ENCODE data around the gene PDE4D. TPM values are rescaled to one million over a fixed set of nuclear protein-coding genes. Genes with fewer than 3 reads are reported as not detected.

The PDE4D gene
- total and polyA plus RNA-seq, 10 of the 15 experiments (the other 5 are each of a cell fraction or from before 2014, with no cell fraction given), result 0.87 to 4.1 (median 2.2) TPM

DNA sequence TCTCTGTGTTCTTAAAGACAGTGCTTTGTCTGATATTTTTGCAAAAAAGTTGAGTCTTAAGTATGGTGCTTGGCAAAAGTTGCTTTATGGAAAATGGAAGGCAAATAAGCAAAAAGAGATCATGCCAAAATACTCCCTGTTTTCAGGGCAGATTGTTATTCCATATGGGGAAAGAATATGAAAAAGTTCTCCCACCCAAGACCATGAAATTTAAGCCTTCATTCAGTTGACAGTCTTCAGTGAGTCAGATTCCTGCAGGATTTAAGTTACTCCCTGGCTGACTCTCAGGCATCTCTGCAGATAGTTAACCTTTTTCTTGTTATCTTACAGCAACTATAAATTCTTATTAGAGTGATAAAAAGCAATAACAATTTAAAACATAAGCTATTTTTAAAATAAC is 601.6 kb downstream of the PDE4D start (continued):
- TF ChIP-seq, protein P1, sequence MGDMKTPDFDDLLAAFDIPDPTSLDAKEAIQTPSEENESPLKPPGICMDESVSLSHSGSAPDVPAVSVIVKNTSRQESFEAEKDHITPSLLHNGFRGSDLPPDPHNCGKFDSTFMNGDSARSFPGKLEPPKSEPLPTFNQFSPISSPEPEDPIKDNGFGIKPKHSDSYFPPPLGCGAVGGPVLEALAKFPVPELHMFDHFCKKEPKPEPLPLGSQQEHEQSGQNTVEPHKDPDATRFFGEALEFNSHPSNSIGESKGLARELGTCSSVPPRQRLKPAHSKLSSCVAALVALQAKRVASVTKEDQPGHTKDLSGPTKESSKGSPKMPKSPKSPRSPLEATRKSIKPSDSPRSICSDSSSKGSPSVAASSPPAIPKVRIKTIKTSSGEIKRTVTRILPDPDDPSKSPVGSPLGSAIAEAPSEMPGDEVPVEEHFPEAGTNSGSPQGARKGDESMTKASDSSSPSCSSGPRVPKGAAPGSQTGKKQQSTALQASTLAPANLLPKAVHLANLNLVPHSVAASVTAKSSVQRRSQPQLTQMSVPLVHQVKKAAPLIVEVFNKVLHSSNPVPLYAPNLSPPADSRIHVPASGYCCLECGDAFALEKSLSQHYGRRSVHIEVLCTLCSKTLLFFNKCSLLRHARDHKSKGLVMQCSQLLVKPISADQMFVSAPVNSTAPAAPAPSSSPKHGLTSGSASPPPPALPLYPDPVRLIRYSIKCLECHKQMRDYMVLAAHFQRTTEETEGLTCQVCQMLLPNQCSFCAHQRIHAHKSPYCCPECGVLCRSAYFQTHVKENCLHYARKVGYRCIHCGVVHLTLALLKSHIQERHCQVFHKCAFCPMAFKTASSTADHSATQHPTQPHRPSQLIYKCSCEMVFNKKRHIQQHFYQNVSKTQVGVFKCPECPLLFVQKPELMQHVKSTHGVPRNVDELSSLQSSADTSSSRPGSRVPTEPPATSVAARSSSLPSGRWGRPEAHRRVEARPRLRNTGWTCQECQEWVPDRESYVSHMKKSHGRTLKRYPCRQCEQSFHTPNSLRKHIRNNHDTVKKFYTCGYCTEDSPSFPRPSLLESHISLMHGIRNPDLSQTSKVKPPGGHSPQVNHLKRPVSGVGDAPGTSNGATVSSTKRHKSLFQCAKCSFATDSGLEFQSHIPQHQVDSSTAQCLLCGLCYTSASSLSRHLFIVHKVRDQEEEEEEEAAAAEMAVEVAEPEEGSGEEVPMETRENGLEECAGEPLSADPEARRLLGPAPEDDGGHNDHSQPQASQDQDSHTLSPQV (IDR thresholded peaks at IDR 0.05), result no peak
- TF ChIP-seq, protein P2, sequence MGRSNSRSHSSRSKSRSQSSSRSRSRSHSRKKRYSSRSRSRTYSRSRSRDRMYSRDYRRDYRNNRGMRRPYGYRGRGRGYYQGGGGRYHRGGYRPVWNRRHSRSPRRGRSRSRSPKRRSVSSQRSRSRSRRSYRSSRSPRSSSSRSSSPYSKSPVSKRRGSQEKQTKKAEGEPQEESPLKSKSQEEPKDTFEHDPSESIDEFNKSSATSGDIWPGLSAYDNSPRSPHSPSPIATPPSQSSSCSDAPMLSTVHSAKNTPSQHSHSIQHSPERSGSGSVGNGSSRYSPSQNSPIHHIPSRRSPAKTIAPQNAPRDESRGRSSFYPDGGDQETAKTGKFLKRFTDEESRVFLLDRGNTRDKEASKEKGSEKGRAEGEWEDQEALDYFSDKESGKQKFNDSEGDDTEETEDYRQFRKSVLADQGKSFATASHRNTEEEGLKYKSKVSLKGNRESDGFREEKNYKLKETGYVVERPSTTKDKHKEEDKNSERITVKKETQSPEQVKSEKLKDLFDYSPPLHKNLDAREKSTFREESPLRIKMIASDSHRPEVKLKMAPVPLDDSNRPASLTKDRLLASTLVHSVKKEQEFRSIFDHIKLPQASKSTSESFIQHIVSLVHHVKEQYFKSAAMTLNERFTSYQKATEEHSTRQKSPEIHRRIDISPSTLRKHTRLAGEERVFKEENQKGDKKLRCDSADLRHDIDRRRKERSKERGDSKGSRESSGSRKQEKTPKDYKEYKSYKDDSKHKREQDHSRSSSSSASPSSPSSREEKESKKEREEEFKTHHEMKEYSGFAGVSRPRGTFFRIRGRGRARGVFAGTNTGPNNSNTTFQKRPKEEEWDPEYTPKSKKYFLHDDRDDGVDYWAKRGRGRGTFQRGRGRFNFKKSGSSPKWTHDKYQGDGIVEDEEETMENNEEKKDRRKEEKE (IDR thresholded peaks at IDR 0.05), result no peak
- TF ChIP-seq SRF (IDR thresholded peaks at IDR 0.05; ENCODE audit: low read depth in 2 of 2, low read length in 2 of 2), result no peak

DNA sequence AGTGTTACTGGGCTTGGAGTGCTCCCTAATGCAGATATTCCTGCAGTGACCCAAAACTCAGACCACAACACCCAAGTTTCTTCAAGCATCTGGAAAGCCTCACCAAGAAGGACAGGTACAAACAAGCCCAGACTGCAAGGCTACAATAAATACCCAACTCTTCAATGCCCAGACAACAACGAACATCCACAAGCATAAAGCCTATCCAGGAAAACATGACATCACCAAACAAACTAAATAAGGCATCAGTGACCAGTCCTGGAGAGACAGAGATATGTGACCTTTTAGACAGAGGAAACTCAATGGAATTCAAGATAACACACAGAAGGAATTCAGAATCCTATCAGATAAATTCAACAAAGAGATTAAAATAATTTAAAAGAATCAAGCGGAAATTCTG is 605.6 kb downstream of the PDE4D start:
- H3K9me3 ChIP-seq (replicated peaks; ENCODE audit: control insufficient read depth, insufficient read depth, low read length), result no peaks in the 10 kb centered on the region
- no peak overlapping the region for H2AFZ ChIP-seq (ENCODE audit: control insufficient read depth, low read depth, low read length)
- no peak for FAIRE-seq
- no peak overlapping the region for H3K4me2 ChIP-seq (ENCODE audit: control insufficient read depth, insufficient read depth)
- no peak overlapping the region for H3K9ac ChIP-seq (ENCODE audit: control insufficient read depth, insufficient read depth, low read length)
- BruUV-seq (replicated peaks), result no TSS peak
- DNase-seq (ENCODE audit: low read depth, low spot score), result no peak
- no peaks in the 10 kb centered on the region for H3K36me3 ChIP-seq (ENCODE audit: control insufficient read depth in 2 of 2, insufficient read depth in 2 of 2, low read length in 1 of 2)
- H3K4me3 ChIP-seq, result no peak overlapping the region
- intact Hi-C loops (cut with micrococcal nuclease; ENCODE audit: unreplicated experiment), result no loop called here
- in situ Hi-C loops (cut with MboI), result no loop called here
- ChIA-PET CTCF (no interaction called here), SMC1A (ENCODE audit: uncharacterized antibody, unreplicated experiment) (no interaction called here), RAD21 (ENCODE audit: unreplicated experiment) (no interaction called here), POLR2A (no interaction called here)
- H3K27ac ChIP-seq (ENCODE audit: control insufficient read depth, insufficient read depth), result no peak overlapping the region
- 26% methylated on average over 2 of the region's 2 CpGs for WGBS (ENCODE audit: insufficient coverage, insufficient replicate concordance, low lambda C conversion rate, missing lambda C conversion rate)
- H3K79me2 ChIP-seq (ENCODE audit: control insufficient read depth, insufficient read depth, low read length), result no peaks in the 10 kb centered on the region
- H4K20me1 ChIP-seq (ENCODE audit: control insufficient read depth, insufficient read depth), result no peaks in the 10 kb centered on the region
- ATAC-seq, result no peak
- no peaks in the 10 kb centered on the region for H3K4me1 ChIP-seq (ENCODE audit: control insufficient read depth, insufficient read depth, low read length)
- no peaks in the 10 kb centered on the region for H3K27me3 ChIP-seq (replicated peaks in 1 of 2; ENCODE audit: control insufficient read depth in 2 of 2, insufficient read depth in 2 of 2, low read length in 1 of 2)
- TF ChIP-seq, protein P3, sequence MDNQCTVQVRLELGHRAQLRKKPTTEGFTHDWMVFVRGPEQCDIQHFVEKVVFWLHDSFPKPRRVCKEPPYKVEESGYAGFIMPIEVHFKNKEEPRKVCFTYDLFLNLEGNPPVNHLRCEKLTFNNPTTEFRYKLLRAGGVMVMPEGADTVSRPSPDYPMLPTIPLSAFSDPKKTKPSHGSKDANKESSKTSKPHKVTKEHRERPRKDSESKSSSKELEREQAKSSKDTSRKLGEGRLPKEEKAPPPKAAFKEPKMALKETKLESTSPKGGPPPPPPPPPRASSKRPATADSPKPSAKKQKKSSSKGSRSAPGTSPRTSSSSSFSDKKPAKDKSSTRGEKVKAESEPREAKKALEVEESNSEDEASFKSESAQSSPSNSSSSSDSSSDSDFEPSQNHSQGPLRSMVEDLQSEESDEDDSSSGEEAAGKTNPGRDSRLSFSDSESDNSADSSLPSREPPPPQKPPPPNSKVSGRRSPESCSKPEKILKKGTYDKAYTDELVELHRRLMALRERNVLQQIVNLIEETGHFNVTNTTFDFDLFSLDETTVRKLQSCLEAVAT (IDR thresholded peaks at IDR 0.05), result no peak
- no peak for TF ChIP-seq EGR1 (IDR thresholded peaks at IDR 0.05; ENCODE audit: borderline replicate concordance in 1 of 2, low read depth in 2 of 2, low read length in 2 of 2)
- TF ChIP-seq NBN (IDR thresholded peaks at IDR 0.05), result no peak
- TF ChIP-seq, protein P4, sequence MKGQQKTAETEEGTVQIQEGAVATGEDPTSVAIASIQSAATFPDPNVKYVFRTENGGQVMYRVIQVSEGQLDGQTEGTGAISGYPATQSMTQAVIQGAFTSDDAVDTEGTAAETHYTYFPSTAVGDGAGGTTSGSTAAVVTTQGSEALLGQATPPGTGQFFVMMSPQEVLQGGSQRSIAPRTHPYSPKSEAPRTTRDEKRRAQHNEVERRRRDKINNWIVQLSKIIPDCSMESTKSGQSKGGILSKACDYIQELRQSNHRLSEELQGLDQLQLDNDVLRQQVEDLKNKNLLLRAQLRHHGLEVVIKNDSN (IDR thresholded peaks at IDR 0.05; ENCODE audit: borderline replicate concordance, extremely low read length, insufficient read depth, low read depth, low read length), result no peak
- no peak for TF ChIP-seq TCF12 (IDR thresholded peaks at IDR 0.05; ENCODE audit: low read depth, low read length)
- no peak for TF ChIP-seq MTA3 (IDR thresholded peaks at IDR 0.05; ENCODE audit: borderline replicate concordance, low read length)

Measured in GM12878 (cell line).